AG04449 (cell line): ENCODE results near the gene UBE2D3.

Source experiments
- CTCF ChIA-PET: fragments of 350-600 bp; formaldehyde crosslinking; extraction: SDS; loops from one replicate; lab custom pipeline; 2021; ENCODE audit warnings: antibody characterized with exemption; lab: Yijun Ruan, JAX
- POLR2A ChIA-PET: fragments of 400-600, 350-600 bp; formaldehyde crosslinking; extraction: SDS; loops from one replicate; lab custom pipeline; 2020; ENCODE audit warnings: antibody characterized with exemption, inconsistent platforms; lab: Yijun Ruan, JAX
- DNase-seq: peaks from one replicate; pipeline ENCODE4 v3.0.0-alpha.2; 2010; ENCODE audit warnings: low read depth, low spot score
- H3K4me3 ChIP-seq: 2 replicates; pipeline ENCODE4 v1.5.1; 2011; ENCODE audit warnings: low read depth, mild to moderate bottlenecking, control low read depth, low read length
- CTCF ChIP-seq: IDR thresholded peaks from one replicate; pipeline ENCODE4 v1.5.1; 2011; ENCODE audit warnings: mild to moderate bottlenecking, moderate library complexity, low read length, control low read depth, inconsistent platforms; ENCODE audit not compliant: insufficient read depth; ENCODE audit errors: missing control alignments

Gene UBE2D3

GRCh38 chr4:102781570-102781969 lies 45.8 kb downstream of the UBE2D3 start:
- ChIA-PET CTCF (no interaction called here), POLR2A (no interaction called here)
- TF ChIP-seq CTCF, result no peak
- H3K4me3 ChIP-seq, result no peak overlapping the region
- DNase-seq, result no peak

DNA sequence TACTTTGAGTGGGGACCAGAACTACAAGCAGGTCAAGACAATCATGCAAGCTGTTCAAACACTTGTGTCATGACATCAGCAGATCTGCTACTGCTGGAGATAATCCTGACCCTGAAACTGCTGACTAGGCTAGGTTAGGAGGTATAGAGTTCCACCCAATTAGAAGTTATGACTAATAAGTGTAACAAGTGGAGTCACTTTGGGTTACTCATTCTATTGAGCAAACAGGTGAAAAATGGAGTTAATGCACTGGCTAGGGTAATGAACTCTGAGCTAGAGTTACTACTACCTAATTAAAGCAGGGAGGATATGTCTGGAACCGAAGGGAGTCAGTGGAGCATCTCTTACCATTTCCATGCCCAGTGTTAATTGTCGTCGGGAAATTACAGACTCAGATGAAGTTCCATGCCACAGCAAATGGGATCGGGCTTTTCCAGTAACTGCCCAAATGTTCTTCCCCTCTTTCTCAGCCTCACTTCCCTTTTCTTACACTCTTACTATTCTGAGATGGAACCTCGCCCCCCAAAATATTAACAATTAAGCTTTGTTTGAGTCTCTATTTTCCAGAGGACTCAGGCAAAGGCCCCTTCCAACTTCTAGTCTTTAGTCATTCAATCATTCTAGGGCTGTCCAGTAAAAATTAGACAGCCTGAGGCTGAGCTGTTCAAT lies 46.7 kb downstream of the UBE2D3 start:
- DNase-seq, result no peak
- POLR2A ChIA-PET, result no interaction called here
- no peak overlapping the region for H3K4me3 ChIP-seq
- no peak for TF ChIP-seq CTCF
- CTCF ChIA-PET, result no interaction called here

- no peak overlapping the region for H3K4me3 ChIP-seq
- no peak for DNase-seq
- no peak for TF ChIP-seq CTCF
- POLR2A ChIA-PET, result no interaction called here
- CTCF ChIA-PET, result no interaction called here
Measured at GRCh38 chr4:102779204-102779603, 48.1 kb downstream of the UBE2D3 start.

DNA sequence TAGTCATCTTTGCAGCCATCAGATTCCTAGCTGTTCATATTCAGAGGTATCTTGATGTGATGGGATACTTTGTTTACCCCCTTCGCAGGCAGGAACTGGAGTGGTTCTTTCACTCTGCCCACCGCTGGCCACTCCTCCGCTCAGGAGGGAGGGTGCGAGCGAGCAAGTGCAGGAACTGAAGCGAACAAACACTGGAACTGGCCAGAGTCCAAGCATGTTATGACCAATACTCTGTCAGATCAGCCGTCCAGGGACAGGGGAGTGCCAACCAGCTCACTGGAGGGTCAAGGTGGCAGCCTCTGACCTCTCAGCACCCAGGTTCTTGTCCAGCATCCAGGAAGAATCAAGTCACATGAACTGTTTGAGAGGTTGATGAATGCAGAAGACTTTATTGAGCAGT lies 48.6 kb downstream of the UBE2D3 start:
- POLR2A ChIA-PET, result no interaction called here
- TF ChIP-seq CTCF, result no peak
- H3K4me3 ChIP-seq, result no peak overlapping the region
- CTCF ChIA-PET, result no interaction called here
- DNase-seq, result no peak

DNA sequence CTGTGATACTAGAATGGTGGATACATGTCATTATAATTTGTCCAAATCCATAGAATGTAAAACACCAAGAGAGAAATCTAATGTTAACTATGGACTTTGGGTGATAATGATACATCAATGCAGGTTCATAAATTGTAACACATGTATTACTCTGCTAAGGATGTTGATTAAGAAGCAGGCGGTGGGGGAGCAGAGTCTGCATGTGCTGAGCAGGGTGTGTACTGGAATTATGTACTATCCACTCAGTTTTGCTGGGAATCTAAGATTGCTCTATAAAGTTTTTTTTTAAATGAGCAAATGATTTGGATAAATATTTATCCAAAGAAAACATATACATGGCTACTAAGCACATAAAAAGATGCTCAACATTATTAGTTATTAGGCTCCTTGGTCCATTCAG lies 51.5 kb downstream of the UBE2D3 start:
- DNase-seq, result no peak
- no peak for TF ChIP-seq CTCF
- CTCF ChIA-PET, result interaction anchor here (1.3 kb wide), 1 partner anchor 15 kb away, joined by 3 read pairs; the partner anchor contains the start of gene MANBA
- POLR2A ChIA-PET, result no interaction called here
- no peak overlapping the region for H3K4me3 ChIP-seq

- no peak for DNase-seq
- ChIA-PET POLR2A (no interaction called here), CTCF (no interaction called here)
- no peak overlapping the region for H3K4me3 ChIP-seq
- no peak for TF ChIP-seq CTCF
Measured at GRCh38 chr4:102774254-102774653, 53.1 kb downstream of the UBE2D3 start.
